Mucosa of descending colon (tissue), 3 donors: ENCODE results near the gene KDR. TPM values are rescaled to one million over a fixed set of nuclear protein-coding genes. Genes with fewer than 3 reads are reported as not detected.

Experiments
- ATAC-seq: fragments of 200-7000 bp; cut with Tn5 transposase; one replicate; pipeline ENCODE4 v1.9.1; 2020; ENCODE audit warnings: mild to moderate bottlenecking, moderate library complexity
- DNase-seq, 3 donors: peaks; one replicate each; pipeline ENCODE4 v3.0.0-alpha.2; 2020
- H3K36me3 ChIP-seq: fragments of 200-600 bp; one replicate; pipeline ENCODE4 v1.8.0; 2021; ENCODE audit warnings: low read depth, mild to moderate bottlenecking
- H3K4me1 ChIP-seq: fragments of 200-600 bp; one replicate; pipeline ENCODE4 v1.8.0; 2021; ENCODE audit warnings: low read depth, mild to moderate bottlenecking
- H3K4me3 ChIP-seq: fragments of 200-600 bp; one replicate; pipeline ENCODE4 v1.8.0; 2021; ENCODE audit warnings: mild to moderate bottlenecking
- H3K9me3 ChIP-seq: fragments of 200-600 bp; one replicate; pipeline ENCODE4 v1.8.0; 2021; ENCODE audit warnings: mild to moderate bottlenecking
- intact Hi-C, 2 donors: fragments of 100-400 bp; cut with DNase I in 1 of 2; cut with micrococcal nuclease in 1 of 2; formaldehyde crosslinking; loops; one replicate each; pipeline versions ENCODE4 v1.11.0 to v1.11.1; 2022; cut with DNase I, micrococcal nuclease
- long read RNA-seq, 2 donors: library from polyadenylated mRNA; unstranded; transcript quantifications; one replicate each; pipeline ENCODE4 v2.0.0, GENCODE V29; 2019 to 2021
- total RNA-seq, 3 donors: library from RNA; stranded (reverse); fragmentation: NEBNext Ultra II Directional in 2 of 3; extraction: Animal tissue kit (Norgen Biotek cat#: 25700) in 2 of 3; gene quantifications; one replicate each; pipeline versions ENCODE4 v1.2.1 to v1.2.4, GENCODE V29; 2021 to 2023
- TF ChIP-seq, protein P1 (sequence below): fragments of 200-600 bp; IDR thresholded peaks from one replicate; pipeline ENCODE4 v1.8.0; 2022; ENCODE audit warnings: antibody characterized with exemption, mild to moderate bottlenecking
- donor health status: DM: no; HTN: no; CAD: no; lungs with moderate emphysema.
- donor health status: DM: no; HTN: no; CAD: no.
- donor health status: DM: no; HTN: yes; CAD: no.

Gene KDR
- 1 to 10 TPM; 2.4 to 5.8 (median 5.1) TPM for total RNA-seq
- long read RNA-seq, donor 1, result 0 reads
- long read RNA-seq, donor 2, partial matches to known transcripts, result 2 of 2 reads
- long read RNA-seq, donor 2, other reads (novel, unspliced or antisense), result 0 of 2 reads

DNA sequence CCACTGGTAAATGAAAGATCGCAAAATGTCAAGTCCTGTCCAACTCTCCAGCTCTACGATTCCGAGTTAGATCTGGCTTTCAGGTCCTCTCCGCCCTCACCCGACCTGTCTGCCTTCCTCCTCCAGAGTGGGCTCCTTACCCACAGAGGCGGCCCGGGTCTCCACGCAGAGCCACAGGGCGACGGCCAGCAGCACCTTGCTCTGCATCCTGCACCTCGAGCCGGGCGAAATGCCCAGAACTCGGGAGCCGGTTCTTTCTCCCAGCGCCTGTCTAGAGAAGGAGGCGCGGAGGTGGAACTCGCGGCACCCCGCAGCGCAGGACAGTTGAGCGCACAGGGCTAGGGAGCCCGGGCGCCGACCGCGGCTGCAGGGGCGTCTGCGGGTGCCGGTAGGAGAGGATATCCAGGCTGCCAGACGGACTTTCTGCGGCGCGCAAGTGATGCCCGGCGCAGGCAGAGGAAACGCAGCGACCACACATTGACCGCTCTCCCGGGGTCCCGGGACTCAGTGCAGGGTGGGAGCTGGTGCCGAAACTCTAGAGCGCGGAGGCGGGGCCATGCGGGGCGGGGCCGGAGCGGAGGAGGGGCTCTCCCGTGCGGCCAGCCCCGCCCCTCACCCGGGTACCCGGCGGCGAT, at the start of gene KDR:
TSS of gene KDR (minus strand) at position 509 of the 635 bp plus-strand sequence. CDS start at position 207, 302 bp downstream.
- TF ChIP-seq, protein P1, sequence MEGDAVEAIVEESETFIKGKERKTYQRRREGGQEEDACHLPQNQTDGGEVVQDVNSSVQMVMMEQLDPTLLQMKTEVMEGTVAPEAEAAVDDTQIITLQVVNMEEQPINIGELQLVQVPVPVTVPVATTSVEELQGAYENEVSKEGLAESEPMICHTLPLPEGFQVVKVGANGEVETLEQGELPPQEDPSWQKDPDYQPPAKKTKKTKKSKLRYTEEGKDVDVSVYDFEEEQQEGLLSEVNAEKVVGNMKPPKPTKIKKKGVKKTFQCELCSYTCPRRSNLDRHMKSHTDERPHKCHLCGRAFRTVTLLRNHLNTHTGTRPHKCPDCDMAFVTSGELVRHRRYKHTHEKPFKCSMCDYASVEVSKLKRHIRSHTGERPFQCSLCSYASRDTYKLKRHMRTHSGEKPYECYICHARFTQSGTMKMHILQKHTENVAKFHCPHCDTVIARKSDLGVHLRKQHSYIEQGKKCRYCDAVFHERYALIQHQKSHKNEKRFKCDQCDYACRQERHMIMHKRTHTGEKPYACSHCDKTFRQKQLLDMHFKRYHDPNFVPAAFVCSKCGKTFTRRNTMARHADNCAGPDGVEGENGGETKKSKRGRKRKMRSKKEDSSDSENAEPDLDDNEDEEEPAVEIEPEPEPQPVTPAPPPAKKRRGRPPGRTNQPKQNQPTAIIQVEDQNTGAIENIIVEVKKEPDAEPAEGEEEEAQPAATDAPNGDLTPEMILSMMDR, result no peak
- no peak within 1 kb of the TSS for H3K4me3 ChIP-seq
- ATAC-seq (no peak), DNase-seq (peak in 2 of 3 donors; percentile 16 to 53)
- intact Hi-C loops, result no loop called here
- no peaks in the 10 kb centered on the region for H3K36me3 ChIP-seq
- no peaks in the 10 kb centered on the region for H3K9me3 ChIP-seq
- no peaks in the 10 kb centered on the region for H3K4me1 ChIP-seq

DNA sequence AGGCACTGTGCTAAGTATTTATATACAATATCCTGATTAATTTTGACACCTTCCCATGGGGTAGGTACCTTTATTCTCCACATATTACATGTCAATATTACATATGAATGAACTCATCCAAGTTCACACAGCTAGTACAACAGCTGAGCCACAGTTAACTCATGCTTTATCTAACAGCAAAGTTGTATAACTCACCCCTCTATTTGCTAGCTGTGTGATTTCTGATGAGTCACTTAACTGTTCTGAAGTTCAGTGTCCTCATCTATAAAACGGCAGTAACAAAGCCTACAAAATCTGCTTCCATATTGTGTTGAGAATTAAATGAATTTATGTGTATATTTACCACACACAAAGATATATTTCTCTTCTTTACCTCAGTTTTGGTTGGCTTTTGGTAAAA, 48.2 kb upstream of the KDR start:
- peak; percentile 75 for ATAC-seq
- Histone ChIP-seq H3K4me1 (no peaks in the 10 kb centered on the region), H3K36me3 (no peaks in the 10 kb centered on the region), H3K9me3 (no peaks in the 10 kb centered on the region), H3K4me3 (no peak overlapping the region)
- TF ChIP-seq, protein P1, result no peak
- intact Hi-C loops, result no loop called here
- DNase-seq, result no peak

DNA sequence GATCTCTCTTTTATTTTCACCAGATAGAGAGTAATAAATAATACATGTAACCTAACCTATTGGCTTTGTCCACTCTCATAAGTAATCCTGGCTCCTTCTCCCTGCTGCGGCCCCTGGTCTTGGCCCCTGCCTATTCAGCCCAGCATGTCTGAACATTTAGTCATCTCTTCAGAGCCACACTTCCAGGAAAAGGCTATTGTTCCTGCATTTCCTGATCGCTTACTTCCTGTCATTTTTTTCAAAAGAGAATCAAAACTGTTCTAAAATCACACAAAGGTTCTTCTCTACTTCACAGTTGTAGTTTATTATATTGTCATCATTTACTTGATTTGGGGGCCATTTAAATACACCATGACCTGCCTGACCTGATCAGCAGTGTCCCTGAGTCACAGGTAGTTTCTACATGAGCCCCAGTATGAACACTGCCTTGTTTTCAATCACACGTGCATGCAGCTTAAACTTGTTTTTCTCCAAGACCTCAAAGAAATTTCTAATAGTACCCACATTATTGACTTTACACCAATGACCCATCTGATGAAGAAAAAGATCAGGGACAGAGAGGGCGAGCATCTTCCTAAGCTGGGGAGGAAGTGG, 47.4 kb upstream of the KDR start:
- intact Hi-C loops, result no loop called here
- TF ChIP-seq, protein P1, result no peak
- ATAC-seq (no peak), DNase-seq (no peak)
- H3K36me3 ChIP-seq, result no peaks in the 10 kb centered on the region
- no peaks in the 10 kb centered on the region for H3K9me3 ChIP-seq
- no peaks in the 10 kb centered on the region for H3K4me1 ChIP-seq
- H3K4me3 ChIP-seq, result no peak overlapping the region

DNA sequence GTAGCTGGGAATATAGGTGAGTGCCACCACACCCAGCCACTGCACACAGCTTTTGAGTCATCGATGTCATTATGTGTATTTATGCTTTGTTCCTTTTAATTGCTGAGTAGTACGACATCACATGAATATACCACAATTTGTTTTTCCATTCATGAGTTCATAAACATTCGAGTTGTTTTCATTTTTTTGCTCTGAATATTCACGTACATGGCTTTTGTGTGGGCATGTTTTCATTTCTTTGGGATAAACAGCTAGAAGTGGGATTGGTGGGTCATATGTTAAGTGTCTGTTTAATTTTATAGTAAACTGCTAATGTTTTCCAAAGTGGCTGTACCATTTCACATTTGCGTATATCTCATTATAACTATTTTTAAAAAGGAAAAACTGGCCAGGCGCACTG, 45.1 kb upstream of the KDR start:
- intact Hi-C loops, result no loop called here

DNA sequence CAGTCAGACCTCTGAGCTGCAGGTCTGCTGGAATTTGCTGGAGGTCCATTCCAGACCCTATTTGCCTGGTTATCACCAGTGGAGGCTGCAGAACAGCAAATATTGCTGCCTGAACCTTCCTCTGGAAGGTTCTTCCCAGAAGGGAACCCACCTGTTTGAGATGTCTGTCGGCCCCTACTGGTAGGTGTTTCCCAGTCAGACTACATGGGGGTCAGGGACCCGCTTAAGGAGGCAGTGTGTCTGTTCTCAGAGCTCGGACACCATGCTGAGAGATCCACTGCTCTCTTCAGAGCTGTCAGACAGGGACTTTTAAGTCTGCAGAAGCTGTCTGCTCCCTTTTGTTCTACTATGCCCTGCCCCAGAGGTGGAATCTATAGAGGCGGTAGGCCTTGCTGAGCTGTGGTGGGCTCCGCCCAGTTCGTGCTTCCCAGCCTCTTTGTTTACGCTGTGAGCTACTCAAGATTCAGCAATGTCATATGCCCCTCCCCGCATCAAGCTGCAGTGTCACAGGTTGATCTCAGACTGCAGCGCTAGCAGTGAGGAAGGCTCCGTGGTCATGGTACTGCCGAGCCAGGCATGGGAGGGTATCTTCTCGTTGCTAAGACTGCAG, 44.1 kb upstream of the KDR start:
- intact Hi-C loops, result no loop called here
- TF ChIP-seq, protein P1, result no peak
- DNase-seq (no peak), ATAC-seq (peak; percentile 31)
- Histone ChIP-seq H3K4me3 (no peak overlapping the region), H3K36me3 (no peaks in the 10 kb centered on the region), H3K9me3 (no peaks in the 10 kb centered on the region), H3K4me1 (no peaks in the 10 kb centered on the region)

More for the DNA sequence above, 45.1 kb upstream of the KDR start:
- no peaks in the 10 kb centered on the region for H3K4me1 ChIP-seq
- no peak for DNase-seq
- peak; percentile 27 for ATAC-seq
- H3K9me3 ChIP-seq, result no peaks in the 10 kb centered on the region
- TF ChIP-seq, protein P1, result no peak
- no peak overlapping the region for H3K4me3 ChIP-seq
- H3K36me3 ChIP-seq, result no peaks in the 10 kb centered on the region
